ENCODE results near the gene PHC3. TPM values are rescaled to one million over a fixed set of nuclear protein-coding genes. Genes with fewer than 3 reads are reported as not detected.

Gene PHC3
- total RNA-seq, 1 donor from 2014 or later: 32.4 TPM

DNA sequence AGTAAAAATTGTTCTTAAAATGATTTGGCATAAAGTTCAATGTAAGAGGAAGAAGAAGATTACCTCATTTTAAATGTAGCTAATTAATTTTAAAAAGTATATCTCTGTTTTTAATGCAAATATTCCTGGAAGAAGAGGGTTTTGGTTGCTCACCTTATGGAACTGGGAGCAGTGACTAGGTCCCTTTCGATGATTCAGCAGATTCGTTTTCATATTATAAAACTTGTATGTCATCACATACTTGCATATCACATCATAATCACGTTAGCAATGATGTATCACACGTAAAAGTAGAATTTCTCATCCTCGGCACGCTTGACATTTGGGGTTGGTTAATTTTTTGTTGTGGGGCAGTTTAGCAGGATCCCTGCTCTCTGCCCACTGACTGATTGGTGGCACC is 96.1 kb downstream of the PHC3 start:
- Mint-ChIP-seq H3K27ac (ENCODE audit: unreplicated experiment) (no peak overlapping the region), H3K9me3 (ENCODE audit: unreplicated experiment) (no peaks in the 10 kb centered on the region), H3K4me1 (ENCODE audit: unreplicated experiment) (no peaks in the 10 kb centered on the region), H3K27me3 (ENCODE audit: unreplicated experiment) (peaks cover 3% of the 10 kb centered on the region), H3K4me3 (ENCODE audit: unreplicated experiment) (no peak overlapping the region), H3K36me3 (ENCODE audit: low read depth, unreplicated experiment) (peaks cover 7% of the 10 kb centered on the region)
- DNase-seq (ENCODE audit: low spot score): no peak
- no peak for TF ChIP-seq CTCF (IDR thresholded peaks at IDR 0.05; ENCODE audit: unreplicated experiment)

DNA sequence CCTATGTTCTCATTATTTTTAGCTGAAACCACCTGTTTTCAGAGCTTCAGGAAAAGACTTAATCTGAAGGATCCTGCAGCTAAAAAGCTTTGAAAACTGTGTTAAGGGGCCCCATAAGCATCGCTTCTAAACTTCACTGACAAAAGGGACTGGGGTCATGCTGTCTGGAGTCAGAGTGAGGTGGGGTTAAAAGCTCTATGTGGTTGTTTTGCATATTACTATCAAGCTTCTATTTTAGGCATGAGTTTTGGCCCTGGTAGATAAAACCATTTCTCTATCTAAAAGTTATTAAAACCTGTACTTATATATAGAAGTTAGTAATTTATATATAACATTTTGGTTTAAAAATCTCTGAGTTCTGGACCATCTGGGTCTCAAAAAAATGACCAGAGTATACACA is 98.2 kb downstream of the PHC3 start:
- H3K27ac Mint-ChIP-seq (ENCODE audit: unreplicated experiment): no peak overlapping the region
- no peak for DNase-seq (ENCODE audit: low spot score)
- no peaks in the 10 kb centered on the region for H3K4me1 Mint-ChIP-seq (ENCODE audit: unreplicated experiment)
- no peak for TF ChIP-seq CTCF (IDR thresholded peaks at IDR 0.05; ENCODE audit: unreplicated experiment)
- peaks cover 3% of the 10 kb centered on the region for H3K27me3 Mint-ChIP-seq (ENCODE audit: unreplicated experiment)
- no peaks in the 10 kb centered on the region for H3K9me3 Mint-ChIP-seq (ENCODE audit: unreplicated experiment)
- no peak overlapping the region for H3K4me3 Mint-ChIP-seq (ENCODE audit: unreplicated experiment)
- peaks cover 7% of the 10 kb centered on the region for H3K36me3 Mint-ChIP-seq (ENCODE audit: low read depth, unreplicated experiment)

- TF ChIP-seq CTCF (IDR thresholded peaks at IDR 0.05; ENCODE audit: unreplicated experiment): no peak
- peaks cover 3% of the 10 kb centered on the region for H3K27me3 Mint-ChIP-seq (ENCODE audit: unreplicated experiment)
- H3K27ac Mint-ChIP-seq (ENCODE audit: unreplicated experiment): no peak overlapping the region
- DNase-seq (ENCODE audit: low spot score): no peak
- H3K4me3 Mint-ChIP-seq (ENCODE audit: unreplicated experiment): no peak overlapping the region
- no peaks in the 10 kb centered on the region for H3K4me1 Mint-ChIP-seq (ENCODE audit: unreplicated experiment)
- H3K9me3 Mint-ChIP-seq (ENCODE audit: unreplicated experiment): no peaks in the 10 kb centered on the region
- H3K36me3 Mint-ChIP-seq (ENCODE audit: low read depth, unreplicated experiment): peaks cover 12% of the 10 kb centered on the region
Measured at GRCh38 chr3:170081079-170081741, 100.3 kb downstream of the PHC3 start.

- peaks cover 10% of the 10 kb centered on the region for H3K36me3 Mint-ChIP-seq (ENCODE audit: low read depth, unreplicated experiment)
- H3K4me1 Mint-ChIP-seq (ENCODE audit: unreplicated experiment): no peaks in the 10 kb centered on the region
- no peak overlapping the region for H3K4me3 Mint-ChIP-seq (ENCODE audit: unreplicated experiment)
- TF ChIP-seq CTCF (IDR thresholded peaks at IDR 0.05; ENCODE audit: unreplicated experiment): no peak
- H3K27me3 Mint-ChIP-seq (ENCODE audit: unreplicated experiment): peaks cover 3% of the 10 kb centered on the region
- H3K9me3 Mint-ChIP-seq (ENCODE audit: unreplicated experiment): no peaks in the 10 kb centered on the region
- no peak for DNase-seq (ENCODE audit: low spot score)
- no peak overlapping the region for H3K27ac Mint-ChIP-seq (ENCODE audit: unreplicated experiment)
Measured at GRCh38 chr3:170080605-170081004, 100.9 kb downstream of the PHC3 start.

DNA sequence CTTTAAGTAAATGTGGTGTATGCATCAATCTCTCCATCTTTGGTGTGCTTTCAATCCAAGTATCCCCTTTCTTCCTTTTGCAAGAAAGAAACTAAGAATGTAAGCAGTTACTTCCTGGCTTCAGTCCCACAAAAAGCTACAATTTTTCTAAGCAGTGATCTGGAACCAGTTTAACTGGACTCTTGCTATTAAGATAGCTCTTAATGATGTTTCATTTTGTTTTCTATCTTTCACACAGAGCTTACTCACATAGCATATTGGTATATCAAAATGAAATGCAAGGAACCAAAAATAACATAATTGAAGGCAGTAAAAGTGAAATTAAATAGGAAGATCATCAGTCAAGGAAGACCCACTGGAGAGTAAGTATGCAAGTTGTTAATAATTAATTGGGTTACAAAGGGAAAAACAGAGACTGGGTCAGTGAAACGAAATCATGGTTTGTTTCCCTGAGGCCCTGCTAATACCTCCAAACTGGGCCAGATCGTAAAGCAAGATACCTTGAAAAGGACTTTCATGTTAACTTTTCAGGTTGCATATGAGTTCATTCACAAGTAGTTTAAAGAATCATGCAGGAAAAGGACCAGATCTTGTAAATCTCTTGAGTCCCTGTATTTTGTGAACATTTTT is 101.9 kb downstream of the PHC3 start:
- H3K36me3 Mint-ChIP-seq (ENCODE audit: low read depth, unreplicated experiment): peaks cover 9% of the 10 kb centered on the region
- no peaks in the 10 kb centered on the region for H3K4me1 Mint-ChIP-seq (ENCODE audit: unreplicated experiment)
- no peak for TF ChIP-seq CTCF (IDR thresholded peaks at IDR 0.05; ENCODE audit: unreplicated experiment)
- H3K9me3 Mint-ChIP-seq (ENCODE audit: unreplicated experiment): no peaks in the 10 kb centered on the region
- DNase-seq (ENCODE audit: low spot score): no peak
- H3K4me3 Mint-ChIP-seq (ENCODE audit: unreplicated experiment): no peak overlapping the region
- peaks cover 5% of the 10 kb centered on the region for H3K27me3 Mint-ChIP-seq (ENCODE audit: unreplicated experiment)
- no peak overlapping the region for H3K27ac Mint-ChIP-seq (ENCODE audit: unreplicated experiment)

All from endothelial cell (in vitro differentiated cells).